Measurements from ENCODE around the gene CNTNAP2. TPM values are rescaled to one million over a fixed set of nuclear protein-coding genes. Genes with fewer than 3 reads are reported as not detected.

Gene CNTNAP2
- total and polyA plus RNA-seq, 2 of the 4 experiments (the other 2 are of a cell fraction): not detected

- ChIA-PET POLR2A (ENCODE audit: unreplicated experiment) (no interaction called here), CTCF (no interaction called here)
- no peak for ATAC-seq (ENCODE audit: low read depth)
- H3K27ac ChIP-seq (ENCODE audit: insufficient read depth, low read length): no peak overlapping the region
- H2AK9ac ChIP-seq (replicated peaks; ENCODE audit: low read depth, low read length, poor library complexity): no peak overlapping the region
- H2BK20ac ChIP-seq (ENCODE audit: low read depth, low read length): no peak overlapping the region
- no peak overlapping the region for H4K8ac ChIP-seq (ENCODE audit: low read depth in 2 of 2, low read length in 2 of 2)
- BruUV-seq (replicated peaks): no TSS peak
- intact Hi-C loops (cut with micrococcal nuclease) (no loop called here), dilution Hi-C loops (cut with HindIII; ENCODE audit: low sequenced_read_pairs, unreplicated experiment) (no loop called here), in situ Hi-C loops (cut with MboI; ENCODE audit: low sequenced_read_pairs) (no loop called here)
- H4K5ac ChIP-seq (ENCODE audit: low read depth, low read length): no peak overlapping the region
- no peaks in the 10 kb centered on the region for H4K20me1 ChIP-seq (ENCODE audit: insufficient read depth, low read length)
- H3K9me1 ChIP-seq (ENCODE audit: insufficient read depth, low read length): no peaks in the 10 kb centered on the region
- no peak overlapping the region for H3K4me2 ChIP-seq (ENCODE audit: low read depth, low read length)
- no peak overlapping the region for H2AK5ac ChIP-seq (ENCODE audit: low read depth, low read length)
- H4K91ac ChIP-seq (ENCODE audit: insufficient read depth, low read depth, low read length): no peak overlapping the region
- TF ChIP-seq POLR2A (IDR thresholded peaks at IDR 0.05; ENCODE audit: low read depth, low read length) (no peak), CEBPB (IDR thresholded peaks at IDR 0.05; ENCODE audit: low read depth, low read length) (no peak), RAD21 (IDR thresholded peaks at IDR 0.05; ENCODE audit: low read length) (no peak), BHLHE40 (IDR thresholded peaks at IDR 0.05; ENCODE audit: low read depth, low read length) (no peak), RFX5 (IDR thresholded peaks at IDR 0.05; ENCODE audit: low read depth, low read length) (no peak), NFE2L2 (IDR thresholded peaks at IDR 0.05; ENCODE audit: low read depth, low read length) (no peak)
- TF ChIP-seq, protein P1, sequence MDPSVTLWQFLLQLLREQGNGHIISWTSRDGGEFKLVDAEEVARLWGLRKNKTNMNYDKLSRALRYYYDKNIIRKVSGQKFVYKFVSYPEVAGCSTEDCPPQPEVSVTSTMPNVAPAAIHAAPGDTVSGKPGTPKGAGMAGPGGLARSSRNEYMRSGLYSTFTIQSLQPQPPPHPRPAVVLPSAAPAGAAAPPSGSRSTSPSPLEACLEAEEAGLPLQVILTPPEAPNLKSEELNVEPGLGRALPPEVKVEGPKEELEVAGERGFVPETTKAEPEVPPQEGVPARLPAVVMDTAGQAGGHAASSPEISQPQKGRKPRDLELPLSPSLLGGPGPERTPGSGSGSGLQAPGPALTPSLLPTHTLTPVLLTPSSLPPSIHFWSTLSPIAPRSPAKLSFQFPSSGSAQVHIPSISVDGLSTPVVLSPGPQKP (IDR thresholded peaks at IDR 0.05; ENCODE audit: borderline replicate concordance, low read depth, low read length): no peak
- no peak overlapping the region for H3K23ac ChIP-seq (ENCODE audit: low read depth, low read length)
- no peak overlapping the region for H3K4me3 ChIP-seq (ENCODE audit: insufficient read depth, low read depth, low read length)
- H3K36me3 ChIP-seq (ENCODE audit: control insufficient read depth, insufficient read depth, low read length): no peaks in the 10 kb centered on the region
- H2BK15ac ChIP-seq (ENCODE audit: low read depth, low read length): no peak overlapping the region
- no peak overlapping the region for H3K9ac ChIP-seq (ENCODE audit: low read depth, low read length)
- H3K56ac ChIP-seq (ENCODE audit: extremely low read depth, insufficient read depth, low read length): no peak overlapping the region
- H2AFZ ChIP-seq (replicated peaks; ENCODE audit: low read length, poor library complexity): no peak overlapping the region
- no peak overlapping the region for H2BK120ac ChIP-seq (ENCODE audit: low read depth, low read length)
- no peak overlapping the region for H3K14ac ChIP-seq (replicated peaks; ENCODE audit: low read depth, low read length)
- H3K18ac ChIP-seq (ENCODE audit: low read depth, low read length): no peak overlapping the region
- WGBS, 2 experiments (ENCODE audit: extremely low coverage in 2 of 2, insufficient read length in 1 of 2): no CpG with 5 or more reads among the region's 3 CpGs
- no peaks in the 10 kb centered on the region for H3K27me3 ChIP-seq (ENCODE audit: control insufficient read depth, insufficient read depth, low read length)
- no peaks in the 10 kb centered on the region for H3K79me1 ChIP-seq (ENCODE audit: low read depth in 1 of 2, low read length in 2 of 2)
- H2BK5ac ChIP-seq (ENCODE audit: low read depth, low read length, poor library complexity, severe bottlenecking): no peak overlapping the region
- no peaks in the 10 kb centered on the region for H3K4me1 ChIP-seq (ENCODE audit: control insufficient read depth, insufficient read depth, low read length)
- H3K9me3 ChIP-seq (ENCODE audit: control insufficient read depth, insufficient read depth, low read length): peaks cover 8% of the 10 kb centered on the region
- DNase-seq: no peak
- H3K4ac ChIP-seq (ENCODE audit: low read depth, low read length): no peak overlapping the region
Measured at GRCh38 chr7:148028165-148028564, 1911.6 kb downstream of the CNTNAP2 start.
